GM19467 (cell line): ENCODE results near the gene SDR42E1.

Source experiments
- ATAC-seq: cut with Tn5 transposase; IDR thresholded peaks from one replicate; pipeline ENCODE4 v1.9.1; 2021; ENCODE audit warnings: mild to moderate bottlenecking, moderate library complexity; ENCODE audit not compliant: unreplicated experiment

The SDR42E1 gene

GRCh38 chr16:81942007-81942601, 69.2 kb downstream of the SDR42E1 start:
- no peak for ATAC-seq

DNA sequence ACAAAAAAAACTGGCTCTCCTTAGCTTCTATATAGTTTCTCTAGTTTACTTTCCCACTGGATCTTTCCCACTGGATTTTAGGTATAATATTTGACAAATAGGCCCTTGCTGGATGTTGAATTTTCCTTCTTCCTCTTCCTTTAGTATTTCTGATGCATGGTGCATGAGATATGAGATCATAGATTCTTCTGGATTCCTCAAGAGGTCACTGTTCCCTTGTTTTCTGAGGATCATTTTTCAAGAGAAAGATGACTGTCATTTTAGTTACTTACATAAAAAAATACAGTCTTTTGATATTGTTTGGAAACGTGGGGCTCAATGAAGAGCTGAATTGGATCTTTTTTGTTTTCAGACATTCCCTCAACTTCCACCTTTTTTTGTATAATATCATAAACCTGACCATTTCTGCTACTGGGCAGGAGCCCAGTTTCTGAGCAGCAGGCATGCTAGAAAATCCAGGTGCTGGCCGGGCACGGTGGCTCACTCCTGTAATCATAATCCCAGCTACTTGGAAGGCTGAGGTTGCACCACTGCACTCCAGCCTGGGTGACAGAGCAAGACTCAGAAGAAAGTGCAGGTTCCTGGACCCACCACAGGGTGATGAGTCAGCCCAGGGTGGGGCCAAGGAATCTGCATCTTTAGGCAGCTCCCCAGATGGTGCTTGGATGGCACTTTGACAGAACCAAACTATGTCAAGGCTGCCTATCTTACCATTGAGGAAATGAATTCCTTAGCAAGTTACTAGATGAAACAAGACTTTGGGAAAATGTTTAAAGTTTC, 70.3 kb downstream of the SDR42E1 start:
- ATAC-seq = no peak

DNA sequence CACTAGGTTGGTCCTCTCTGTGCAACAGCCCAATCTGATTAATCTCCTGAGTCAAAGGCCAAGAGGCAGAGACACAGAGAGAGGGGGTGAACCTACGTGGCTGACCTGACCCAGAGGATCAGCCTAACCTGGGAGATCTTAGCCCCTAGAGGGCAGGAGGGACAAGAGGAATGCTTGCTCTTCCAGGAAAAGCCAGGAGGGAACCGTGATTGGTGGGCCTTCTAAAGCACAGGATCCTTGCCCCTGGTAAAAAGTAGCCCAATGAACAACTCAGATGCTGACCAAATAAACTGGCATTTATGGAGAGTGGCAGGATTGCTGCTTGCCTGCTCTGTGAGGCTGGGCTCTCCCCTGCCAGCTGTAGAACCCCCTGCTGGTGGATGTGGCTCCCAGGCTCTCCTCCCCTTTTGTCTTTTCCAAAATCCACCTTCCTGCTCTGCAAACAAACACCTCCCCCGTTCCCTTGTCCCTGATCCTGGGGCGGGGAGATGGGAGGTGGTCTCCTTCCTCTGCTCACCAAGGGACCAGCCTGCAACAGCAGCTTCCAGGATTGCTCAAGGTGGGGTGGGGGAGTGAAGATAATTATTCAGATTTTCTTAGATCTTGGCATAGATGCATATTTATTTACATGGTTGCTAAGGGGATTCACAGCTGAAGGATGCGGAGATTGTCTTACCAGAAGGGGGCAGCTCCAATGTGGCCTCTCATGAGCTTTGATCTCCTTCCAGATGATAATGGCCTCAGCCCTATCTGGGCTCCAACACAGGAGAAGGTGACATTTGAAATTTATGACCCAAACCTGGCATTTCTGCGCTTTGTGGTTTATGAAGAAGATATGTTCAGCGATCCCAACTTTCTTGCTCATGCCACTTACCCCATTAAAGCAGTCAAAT, 71.9 kb downstream of the SDR42E1 start:
- ATAC-seq = no peak
